ENCODE results near the gene ATG5.

ATG5 gene

GRCh38 chr6:106216527-106216926 is 109.0 kb downstream of the ATG5 start:
- DNase-seq: no peak

DNA sequence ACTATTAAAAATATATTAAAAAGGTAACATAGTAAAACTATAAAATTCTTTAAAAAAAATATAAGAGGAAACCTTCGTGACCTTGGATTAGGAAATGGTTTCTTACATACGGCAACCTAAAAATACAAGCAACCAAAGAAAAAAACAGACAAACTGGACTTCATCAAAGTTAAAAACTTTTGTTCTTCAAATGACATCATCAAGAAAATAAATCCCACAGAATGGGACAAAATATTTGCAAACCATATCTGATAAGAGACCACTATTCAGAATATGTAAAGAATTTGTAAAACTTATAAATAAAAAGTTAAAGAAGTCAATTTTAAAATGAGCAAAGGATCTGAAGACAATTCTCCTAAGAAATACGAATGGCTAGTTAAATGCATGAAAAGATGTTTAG is 110.0 kb downstream of the ATG5 start:
- DNase-seq: no peak

GRCh38 chr6:106214531-106214930 is 111.0 kb downstream of the ATG5 start:
- DNase-seq: no peak

DNA sequence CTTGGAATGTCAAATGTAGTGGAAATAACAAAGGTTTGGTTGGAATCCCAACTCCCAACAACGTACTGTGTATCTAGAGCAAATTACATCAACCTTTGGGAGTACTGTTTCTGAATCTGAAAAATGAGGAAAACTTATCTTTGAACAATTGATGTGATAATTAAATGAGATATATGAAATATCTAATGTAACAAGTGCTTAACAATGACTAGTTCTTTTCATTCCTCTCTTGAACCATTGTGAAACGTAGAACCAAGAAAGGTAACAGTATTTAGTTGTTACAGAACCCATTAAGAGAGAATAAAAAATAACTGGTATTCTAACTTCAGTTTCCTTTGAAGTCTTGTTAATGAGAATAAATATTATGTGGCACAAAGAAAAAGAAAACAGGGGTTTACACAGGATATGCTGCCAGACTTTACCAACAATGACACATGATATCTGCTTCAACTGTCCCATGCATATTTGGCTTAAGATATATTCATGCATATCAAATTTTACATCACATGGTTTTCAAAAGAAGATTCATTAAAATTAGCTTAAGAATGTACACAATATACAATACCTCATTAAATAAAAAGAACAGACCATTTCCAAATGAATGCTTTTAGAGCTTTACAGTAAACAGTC is 111.8 kb downstream of the ATG5 start:
- no peak for DNase-seq

GRCh38 chr6:106212576-106212975 is 113.0 kb downstream of the ATG5 start:
- DNase-seq: no peak

GRCh38 chr6:106206905-106207304 is 118.7 kb downstream of the ATG5 start:
- DNase-seq: no peak

GRCh38 chr6:106204961-106205360 is 120.6 kb downstream of the ATG5 start:
- DNase-seq: no peak

GRCh38 chr6:106199998-106200397 is 125.6 kb downstream of the ATG5 start:
- no peak for DNase-seq

- DNase-seq: no peak
These were observed 126.2 kb downstream of the ATG5 start for GRCh38 chr6:106199331-106199730.

DNA sequence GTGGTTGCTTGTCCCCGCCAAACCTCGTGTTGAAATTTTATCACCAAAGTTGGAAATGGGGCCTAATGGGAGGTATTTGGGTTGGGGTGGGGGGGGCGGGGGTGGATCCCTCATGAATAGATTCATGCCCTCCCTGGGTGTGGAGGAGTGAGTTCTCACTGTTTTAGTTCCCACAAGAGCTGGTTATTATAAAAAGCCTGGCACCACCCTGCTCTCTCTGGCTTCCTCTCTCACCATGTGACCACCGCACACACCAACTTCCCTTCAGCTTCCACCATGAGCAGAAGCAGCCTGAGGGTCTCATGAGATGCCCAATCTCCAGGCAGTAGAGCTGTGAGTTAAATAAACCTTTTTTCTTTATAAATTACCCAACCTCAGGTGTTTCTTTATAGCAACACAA is 128.1 kb downstream of the ATG5 start:
- no peak for DNase-seq

DNA sequence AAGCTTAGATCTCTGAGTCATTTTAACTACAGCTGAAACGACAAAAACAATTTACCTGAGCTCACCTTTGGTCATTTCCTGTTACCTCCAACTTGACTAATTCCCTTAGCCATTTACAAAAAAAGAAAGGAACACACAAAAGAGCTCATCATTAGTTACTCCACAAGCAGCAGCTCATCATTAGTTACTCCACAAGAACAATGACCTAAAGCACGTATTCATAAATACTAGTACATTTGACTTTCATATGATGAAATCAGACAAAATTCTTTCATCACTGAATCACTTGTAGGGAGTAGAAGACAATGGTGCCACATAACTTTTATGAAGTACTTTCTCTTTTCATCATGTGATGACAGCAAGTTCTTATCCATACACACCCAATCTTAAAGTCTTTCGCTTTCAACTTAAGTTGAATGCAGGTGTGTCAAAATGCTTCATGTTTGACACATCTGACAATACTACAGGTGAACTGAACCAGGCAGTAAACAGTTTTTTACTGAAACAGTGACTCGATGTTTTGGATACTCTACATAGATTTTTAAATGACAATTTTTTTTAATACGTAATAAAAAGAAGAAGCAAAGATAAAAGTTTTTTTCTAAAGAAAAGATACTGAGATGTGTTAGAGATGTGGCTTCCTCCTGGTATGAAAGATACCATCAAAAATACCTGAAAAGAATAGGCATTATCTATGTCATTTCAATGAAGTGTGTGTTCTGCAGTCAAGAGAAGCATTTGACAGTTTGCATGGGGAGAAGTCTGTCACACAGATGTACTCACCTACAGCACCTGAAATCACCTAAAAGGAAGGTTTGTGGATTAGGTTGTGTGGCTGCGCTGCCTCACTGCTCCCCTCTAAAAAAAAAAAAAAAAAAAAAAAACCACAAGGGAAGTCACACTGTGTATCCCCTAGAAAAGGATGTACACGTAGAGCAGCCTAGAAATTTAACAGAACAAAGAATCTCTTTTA is 130.3 kb downstream of the ATG5 start:
- no peak for DNase-seq

DNA sequence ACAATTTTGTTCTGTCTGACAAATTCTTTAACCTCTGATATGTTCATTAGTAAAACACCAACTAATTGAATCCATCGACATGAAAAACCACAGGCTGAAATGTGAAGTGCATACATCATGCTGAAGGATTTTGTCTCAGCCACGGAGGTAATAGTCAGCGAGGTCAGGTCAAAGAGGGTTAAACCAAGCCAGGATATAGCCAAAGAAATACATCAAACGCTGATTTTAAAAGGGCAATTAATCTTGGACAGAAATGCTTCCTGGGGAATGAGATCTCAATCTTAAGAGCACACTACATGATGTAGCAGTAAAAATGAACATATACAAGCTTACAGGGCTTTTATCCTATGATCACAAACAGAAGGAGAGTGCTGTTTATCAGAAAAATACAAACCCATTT is 132.7 kb downstream of the ATG5 start:
- DNase-seq: no peak

GRCh38 chr6:106188104-106188794 is 137.3 kb downstream of the ATG5 start:
- no peak for DNase-seq

- DNase-seq: no peak
These were observed 138.1 kb downstream of the ATG5 start for GRCh38 chr6:106187424-106187982.

DNA sequence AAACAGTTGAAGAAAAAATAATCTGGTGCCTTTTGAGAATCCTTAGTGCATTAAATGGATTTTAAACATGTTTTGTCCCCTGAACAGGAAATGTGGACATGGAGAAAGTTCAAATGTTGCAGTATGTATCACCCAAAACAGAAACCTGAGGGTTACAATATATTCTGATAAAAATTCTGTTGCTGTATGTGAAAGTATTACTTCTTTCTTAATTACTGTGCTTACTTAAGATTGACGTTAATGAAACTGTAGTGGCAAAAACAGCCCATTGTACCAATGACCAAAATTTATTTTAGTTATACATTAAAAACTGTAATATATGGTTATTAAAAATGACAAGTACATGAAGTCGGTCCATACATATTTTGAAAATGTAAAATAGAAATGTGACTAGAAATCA is 138.8 kb downstream of the ATG5 start:
- DNase-seq: no peak

- DNase-seq: no peak
These were observed 139.4 kb downstream of the ATG5 start for GRCh38 chr6:106186172-106186571.

DNA sequence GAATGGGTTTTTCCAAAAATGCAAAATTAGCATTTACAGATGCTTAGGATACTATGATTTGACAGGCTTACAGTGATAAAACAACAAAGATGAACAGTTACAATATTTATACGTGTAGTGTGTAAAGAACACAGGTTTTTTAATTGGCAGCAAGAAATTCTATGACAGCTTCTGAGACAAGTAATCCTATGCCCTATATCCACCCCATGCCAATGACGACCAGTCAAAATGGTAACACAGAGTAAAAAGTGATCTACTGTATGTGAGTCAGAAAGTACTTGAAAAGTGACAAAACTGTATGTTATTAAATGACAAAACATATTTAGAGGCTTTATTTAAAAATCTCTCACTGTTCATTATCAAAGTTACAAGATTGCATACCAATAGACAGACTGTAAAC is 139.9 kb downstream of the ATG5 start:
- no peak for DNase-seq

- DNase-seq: no peak
These were observed 140.9 kb downstream of the ATG5 start for GRCh38 chr6:106184629-106185028.

DNA sequence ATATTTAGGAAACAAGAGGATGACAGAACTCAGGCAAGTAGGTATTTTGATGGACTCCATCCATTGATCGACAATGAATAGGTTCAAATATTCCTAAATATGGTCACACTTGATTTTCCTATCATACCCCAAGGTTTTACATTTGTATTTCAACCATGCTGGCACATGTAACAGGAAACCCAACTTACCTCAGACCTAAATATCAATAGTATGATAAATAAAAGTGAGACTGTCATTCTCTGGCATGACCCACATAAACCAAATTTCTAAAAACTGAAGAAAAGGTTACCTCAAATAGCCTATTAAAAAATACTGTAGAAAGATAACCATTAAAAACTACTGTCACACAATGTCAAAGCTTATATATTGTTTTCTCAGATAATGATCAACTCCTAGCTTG is 142.1 kb downstream of the ATG5 start:
- no peak for DNase-seq

GRCh38 chr6:106182455-106182854 is 143.1 kb downstream of the ATG5 start:
- no peak for DNase-seq

DNA sequence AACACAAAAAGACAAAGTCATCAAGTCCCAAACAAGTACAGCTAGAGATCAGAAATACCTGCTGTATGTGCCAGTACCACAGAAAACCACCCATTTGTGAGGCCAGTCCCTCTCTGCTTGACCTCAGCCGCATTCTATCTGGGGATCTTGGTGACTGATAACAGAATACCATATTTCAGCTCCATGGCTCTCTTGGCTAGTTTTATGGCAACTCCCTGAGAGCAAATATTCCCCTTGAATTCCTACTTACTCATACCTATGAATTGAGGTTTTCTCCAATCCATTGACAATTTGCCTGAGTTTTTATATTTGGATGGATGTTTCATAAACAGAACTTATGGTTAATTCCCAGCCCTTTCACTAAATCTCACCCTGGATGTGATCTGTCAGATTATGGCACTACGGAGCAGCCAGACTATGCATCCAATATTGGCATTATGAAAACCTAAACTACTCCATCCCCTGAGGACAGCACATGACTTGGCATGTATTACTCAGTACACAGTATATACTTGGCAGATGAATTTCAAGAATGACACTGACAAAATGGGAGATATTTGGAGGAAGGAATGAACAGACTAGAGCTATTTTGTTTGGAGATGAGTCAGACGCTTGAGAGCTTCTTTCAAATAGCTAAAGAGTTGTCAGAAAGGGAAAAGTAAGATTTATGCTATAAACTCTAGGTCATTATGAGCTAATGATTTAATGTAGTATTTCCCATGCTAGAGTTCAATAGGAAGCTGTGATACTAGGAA is 143.7 kb downstream of the ATG5 start:
- peak in 1 of 2 experiments; percentile 5 for DNase-seq

GRCh38 chr6:106180208-106180607 is 145.4 kb downstream of the ATG5 start:
- DNase-seq: no peak

DNA sequence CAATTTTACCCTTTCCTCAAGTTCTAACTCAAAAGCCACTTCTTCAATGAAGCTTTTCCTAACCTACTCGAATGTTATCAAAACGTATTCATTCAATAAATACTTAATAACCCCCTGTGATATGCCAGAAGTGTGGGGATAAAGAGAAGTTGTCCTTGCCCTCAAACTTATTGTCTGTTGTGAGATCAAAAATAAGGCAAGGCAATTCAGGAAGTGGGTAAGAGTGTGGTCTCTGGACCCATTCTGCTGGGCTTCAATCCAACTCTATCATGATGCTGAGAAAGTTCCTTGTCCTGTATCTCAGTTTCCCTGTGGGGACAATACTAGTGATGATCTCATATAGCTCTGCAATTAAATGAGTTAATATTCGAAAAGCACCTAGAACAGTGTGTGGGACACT is 146.7 kb downstream of the ATG5 start:
- no peak for DNase-seq
